ENCODE measurements around the gene AACS. TPM values are rescaled to one million over a fixed set of nuclear protein-coding genes. Genes with fewer than 3 reads are reported as not detected.
A peak's percentile ranks its signal among the peaks of the same experiment; 100 is the strongest.
"Not testable (repeated sequence)": the region's sequence is repeated elsewhere in the genome, so short reads cannot be mapped to it uniquely, and the experiment has no call there.

AACS gene, protein sequence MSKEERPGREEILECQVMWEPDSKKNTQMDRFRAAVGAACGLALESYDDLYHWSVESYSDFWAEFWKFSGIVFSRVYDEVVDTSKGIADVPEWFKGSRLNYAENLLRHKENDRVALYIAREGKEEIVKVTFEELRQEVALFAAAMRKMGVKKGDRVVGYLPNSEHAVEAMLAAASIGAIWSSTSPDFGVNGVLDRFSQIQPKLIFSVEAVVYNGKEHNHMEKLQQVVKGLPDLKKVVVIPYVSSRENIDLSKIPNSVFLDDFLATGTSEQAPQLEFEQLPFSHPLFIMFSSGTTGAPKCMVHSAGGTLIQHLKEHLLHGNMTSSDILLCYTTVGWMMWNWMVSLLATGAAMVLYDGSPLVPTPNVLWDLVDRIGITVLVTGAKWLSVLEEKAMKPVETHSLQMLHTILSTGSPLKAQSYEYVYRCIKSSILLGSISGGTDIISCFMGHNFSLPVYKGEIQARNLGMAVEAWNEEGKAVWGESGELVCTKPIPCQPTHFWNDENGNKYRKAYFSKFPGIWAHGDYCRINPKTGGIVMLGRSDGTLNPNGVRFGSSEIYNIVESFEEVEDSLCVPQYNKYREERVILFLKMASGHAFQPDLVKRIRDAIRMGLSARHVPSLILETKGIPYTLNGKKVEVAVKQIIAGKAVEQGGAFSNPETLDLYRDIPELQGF
- polyA plus RNA-seq (ENCODE audit: insufficient read length in 10 of 10), result 10 to 100 TPM; 17.5 to 37.5 (median 28.5) TPM
- long read RNA-seq, donor 1, partial matches to known transcripts, result 0 of 4 reads
- long read RNA-seq, donor 1, other reads (novel, unspliced or antisense), result 0 of 4 reads
- long read RNA-seq, donor 2, partial matches to known transcripts, result 0 of 1 reads
- long read RNA-seq, donor 2, other reads (novel, unspliced or antisense), result 0 of 1 reads
- long read RNA-seq, donor 3, result 0 reads
- long read RNA-seq, donor 4, result 0 reads
- long read RNA-seq, donor 5, partial matches to known transcripts, result 7 of 11 reads
- long read RNA-seq, donor 5, other reads (novel, unspliced or antisense), result 0 of 11 reads
- long read RNA-seq, donor 6, transcript AACS-201 (18 exons, 3,316 nt), result major isoform, 6 of 12 reads
- long read RNA-seq, donor 6, partial matches to known transcripts, result 5 of 12 reads
- long read RNA-seq, donor 6, other reads (novel, unspliced or antisense), result 0 of 12 reads
- long read RNA-seq, donor 7, partial matches to known transcripts, result 0 of 4 reads
- long read RNA-seq, donor 7, other reads (novel, unspliced or antisense), result 0 of 4 reads
- long read RNA-seq, donor 8, partial matches to known transcripts, result 0 of 2 reads
- long read RNA-seq, donor 8, other reads (novel, unspliced or antisense), result 0 of 2 reads
- long read RNA-seq, donor 9, result 0 reads

DNA sequence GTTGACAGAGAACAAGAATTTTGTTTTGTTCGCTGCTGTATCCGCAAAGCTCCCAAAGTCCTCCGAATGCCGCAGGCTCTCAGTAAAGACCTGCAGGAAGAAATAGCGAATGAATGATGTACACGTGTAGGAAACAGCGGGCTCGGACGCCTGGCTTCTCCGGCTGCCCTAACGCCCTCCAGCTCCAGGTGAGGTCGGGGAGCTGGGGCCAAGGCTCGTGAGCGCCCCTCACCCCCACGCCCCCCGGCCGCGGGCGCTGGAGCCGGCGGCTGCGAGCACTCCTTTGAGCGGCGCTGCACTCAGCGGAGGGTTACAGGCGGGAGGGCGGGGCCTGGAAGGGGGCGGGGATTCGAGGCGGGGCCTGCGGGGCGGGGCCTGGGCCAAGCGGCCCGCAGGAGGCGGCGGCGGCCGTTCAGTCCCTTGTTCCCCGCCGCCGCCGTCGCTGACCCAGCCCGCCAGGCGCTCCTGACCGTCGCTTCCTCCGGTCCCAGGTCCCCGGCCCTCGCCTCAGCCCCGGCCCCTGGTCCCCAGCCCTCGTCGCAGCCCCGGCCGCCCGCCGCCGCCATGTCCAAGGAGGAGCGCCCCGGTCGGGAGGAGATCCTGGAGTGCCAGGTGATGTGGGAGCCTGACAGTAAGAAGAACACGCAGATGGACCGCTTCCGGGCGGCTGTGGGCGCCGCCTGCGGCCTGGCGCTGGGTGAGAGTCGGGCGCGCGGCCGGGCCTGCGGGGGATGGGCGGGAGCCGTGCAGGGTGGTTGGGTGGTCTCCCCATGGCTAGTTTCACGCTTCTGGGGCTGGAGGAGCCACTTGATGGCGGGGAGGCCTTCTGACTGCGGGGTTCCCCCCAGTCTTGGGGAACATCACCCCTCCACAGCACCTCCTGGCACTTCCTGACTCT, at the start of gene AACS:
Gene AACS (plus strand): TSS at position 415 of the 898 bp plus-strand sequence. CDS start 150 bp downstream, at position 565.
- peak; percentile 70 to 90 (median 81) for DNase-seq

- no peak for DNase-seq
These were observed 49.4 kb upstream of the AACS start for GRCh38 chr12:125015680-125016310.

DNA sequence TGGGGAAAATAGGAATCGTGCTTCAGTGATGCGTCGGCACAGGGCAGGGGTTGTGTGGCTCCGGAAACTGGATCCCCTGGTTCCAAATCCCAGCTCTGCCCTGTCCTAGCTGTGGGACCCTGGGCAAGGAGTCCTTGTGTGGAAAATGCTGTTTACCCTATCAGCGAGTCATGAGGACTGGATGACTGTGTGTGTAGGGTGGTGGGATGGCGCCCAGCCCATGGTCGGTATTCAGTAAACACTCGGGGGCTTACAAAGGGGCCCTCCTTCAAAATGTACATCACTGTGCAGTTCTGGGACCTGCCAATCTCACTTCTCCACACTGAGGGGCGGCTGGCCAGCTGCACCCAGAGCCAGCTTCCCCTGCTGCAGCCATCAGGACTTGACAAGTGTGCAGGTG, 47.4 kb upstream of the AACS start:
- DNase-seq, result no peak

DNA sequence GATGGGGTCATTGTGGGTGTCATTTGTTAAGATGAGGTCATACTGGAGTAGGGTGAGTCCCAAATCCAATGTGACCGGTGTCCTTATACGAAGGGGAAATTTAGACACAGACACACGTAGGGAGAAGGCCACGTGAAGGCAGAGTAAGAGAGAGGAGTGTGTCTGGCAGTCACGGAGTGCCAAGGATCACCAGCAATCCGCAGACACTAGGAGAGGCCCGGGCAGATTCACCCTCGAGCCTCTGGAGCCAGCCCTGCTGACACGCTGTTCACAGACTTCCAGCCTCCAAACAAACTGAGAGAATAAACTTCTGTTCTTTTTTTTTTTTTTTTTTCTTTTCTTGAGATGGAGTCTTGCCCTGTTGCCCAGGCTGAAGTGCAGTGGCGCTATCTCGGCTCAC, 46.9 kb upstream of the AACS start:
- DNase-seq, result no peak

DNA sequence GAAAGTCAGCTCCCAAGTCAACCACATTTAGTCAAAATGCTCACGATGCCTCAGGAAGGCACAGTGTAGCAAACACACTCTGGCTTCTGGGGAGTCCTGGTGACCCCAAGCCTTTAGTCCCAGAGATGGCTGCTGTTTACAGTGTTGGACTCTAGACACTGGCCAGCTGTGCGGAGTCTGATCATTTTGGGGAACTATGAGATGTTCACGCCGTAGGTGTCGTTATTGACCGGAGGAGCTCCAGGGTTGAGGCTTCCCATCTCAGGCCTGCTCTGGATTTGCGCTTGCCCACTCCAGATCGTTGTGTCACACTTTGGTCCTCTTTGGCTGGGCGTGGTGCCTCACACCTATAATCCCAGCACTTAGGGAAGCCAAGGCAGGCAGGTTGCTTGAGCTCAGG, 44.1 kb upstream of the AACS start:
- DNase-seq, result no peak

GRCh38 chr12:125021771-125022170, 43.5 kb upstream of the AACS start:
- DNase-seq, result no peak

GRCh38 chr12:125023065-125023464, 42.2 kb upstream of the AACS start:
- DNase-seq, result no peak

DNA sequence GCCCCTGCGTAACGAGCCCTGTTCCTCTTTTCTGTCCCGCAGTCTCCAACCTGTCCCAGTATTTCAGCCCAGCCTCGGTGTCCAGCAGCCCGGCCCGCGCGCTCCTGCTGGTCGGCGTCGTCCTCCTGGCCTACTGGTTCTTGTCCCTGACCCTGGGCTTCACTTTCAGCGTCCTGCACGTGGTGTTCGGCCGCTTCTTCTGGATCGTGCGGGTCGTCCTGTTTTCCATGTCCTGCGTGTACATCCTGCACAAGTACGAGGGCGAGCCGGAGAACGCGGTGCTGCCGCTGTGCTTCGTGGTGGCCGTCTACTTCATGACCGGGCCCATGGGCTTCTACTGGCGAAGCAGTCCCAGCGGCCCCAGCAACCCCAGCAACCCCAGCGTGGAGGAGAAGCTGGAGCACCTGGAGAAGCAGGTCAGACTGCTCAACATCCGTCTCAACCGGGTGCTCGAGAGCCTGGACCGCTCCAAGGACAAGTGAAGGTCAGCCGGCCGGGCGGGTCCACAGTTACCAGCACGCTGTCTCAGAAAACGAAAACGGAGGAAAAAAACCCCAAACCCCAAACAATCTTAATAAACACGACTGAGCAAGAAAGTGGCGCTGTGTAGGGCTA, 40.2 kb upstream of the AACS start:
- no peak for DNase-seq

- DNase-seq, result no peak
These were observed 39.5 kb upstream of the AACS start for GRCh38 chr12:125025606-125026235.

DNA sequence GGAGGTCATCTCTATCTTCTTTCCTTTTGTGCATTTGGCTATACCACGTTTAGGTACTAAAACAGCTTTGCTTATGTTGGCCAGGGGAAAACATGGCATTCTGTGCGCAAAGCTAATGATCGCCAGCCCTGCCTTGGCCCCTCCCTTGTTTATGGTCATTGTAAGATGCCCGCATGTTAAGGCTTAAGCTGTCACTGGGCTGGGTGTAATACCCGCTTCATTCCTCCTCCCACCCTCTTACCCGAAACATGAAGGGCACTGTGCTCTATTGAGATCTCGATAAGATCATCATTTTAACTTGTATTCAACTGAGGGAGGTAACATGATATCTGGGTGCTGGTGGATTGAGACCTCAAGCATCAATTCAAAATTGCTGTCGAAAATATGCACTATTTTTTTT, 37.1 kb upstream of the AACS start:
- no peak for DNase-seq

DNA sequence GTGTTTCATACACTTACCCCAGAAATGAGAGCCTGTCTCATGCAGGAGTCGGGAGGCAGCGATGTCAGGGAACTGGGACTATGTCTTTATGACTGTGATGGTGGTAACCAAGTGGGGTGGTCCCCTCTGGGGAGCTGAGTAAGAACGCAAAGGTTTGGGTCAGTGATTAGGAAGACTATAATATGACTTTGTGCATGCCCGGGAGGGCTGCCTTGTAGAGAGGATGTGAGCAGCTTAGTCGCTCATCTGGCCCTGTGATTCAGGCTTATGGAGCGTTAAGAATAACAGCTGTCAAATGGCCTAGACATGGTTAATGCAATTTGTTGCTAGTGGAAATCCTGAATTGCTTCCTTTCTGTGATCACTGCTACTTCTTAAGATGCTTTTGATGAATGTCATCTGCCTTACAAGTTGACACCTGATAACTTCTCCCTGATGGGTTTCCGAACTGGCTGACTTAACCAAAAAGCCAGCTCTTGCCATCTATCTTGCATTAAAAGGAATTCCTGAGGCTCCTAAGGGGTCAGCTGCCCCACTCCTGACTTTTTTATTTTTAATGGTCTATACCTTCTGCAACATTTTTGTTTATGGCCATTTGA, 35.4 kb upstream of the AACS start:
- DNase-seq, result peak in 1 of 3 donors; percentile 4

- DNase-seq, result not testable (repeated sequence)
These were observed 33.8 kb upstream of the AACS start for GRCh38 chr12:125031471-125031870.

- no peak for DNase-seq
These were observed 32.6 kb upstream of the AACS start for GRCh38 chr12:125032466-125033152.

DNA sequence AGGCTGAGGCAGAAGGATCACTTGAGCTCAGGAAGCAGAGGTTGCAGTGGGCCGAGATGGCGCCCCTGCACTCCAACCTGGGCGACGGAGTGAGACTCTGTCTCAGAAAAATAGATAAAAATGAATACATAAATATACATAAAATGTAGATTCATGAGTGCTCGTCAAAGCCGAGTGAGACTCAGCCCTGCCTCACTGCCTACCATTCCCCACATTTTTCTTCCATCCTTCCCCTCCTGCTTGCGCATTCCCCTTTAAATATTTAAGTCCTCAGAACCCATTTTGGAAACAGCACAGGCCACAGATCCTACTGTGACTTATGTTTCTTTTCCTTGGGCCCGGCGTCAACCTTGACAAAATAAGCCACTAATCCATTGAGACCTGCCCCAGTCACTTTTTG, 31.9 kb upstream of the AACS start:
- DNase-seq, result no peak

- no peak for DNase-seq
These were observed 26.1 kb upstream of the AACS start for GRCh38 chr12:125038976-125039625.

- DNase-seq, result no peak
These were observed 16.2 kb upstream of the AACS start for GRCh38 chr12:125049093-125049458.

DNA sequence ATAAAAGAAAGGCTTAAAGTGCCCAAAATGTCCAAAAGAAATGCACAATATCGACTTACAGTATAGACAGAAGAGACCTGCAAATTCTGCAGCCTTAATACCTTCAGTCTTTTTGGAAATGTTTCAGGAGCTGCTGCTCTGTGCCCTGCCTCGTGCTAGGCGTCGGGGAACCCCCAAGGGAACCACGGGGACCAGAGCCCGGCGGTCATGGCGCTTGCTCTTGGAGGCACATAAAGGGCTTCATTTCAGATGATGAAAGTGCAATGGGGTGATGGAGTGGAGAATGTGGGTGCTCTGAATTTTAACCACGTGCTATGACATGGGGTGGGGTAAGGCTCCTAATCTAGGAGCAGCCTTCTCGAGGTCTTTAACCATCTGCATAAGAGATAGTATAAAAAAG, 14.8 kb upstream of the AACS start:
- no peak for DNase-seq

- peak in 1 of 3 donors; percentile 15 for DNase-seq
These were observed 14.4 kb upstream of the AACS start for GRCh38 chr12:125050868-125051267.
